DOHH2 (cell line): ENCODE results near the gene PMM2.

Source experiments
- CTCF ChIP-seq: fragments of 200-600 bp; sonication (generic); IDR thresholded peaks from one replicate; pipeline ENCODE4 v1.5.1; 2014; ENCODE audit warnings: antibody characterized with exemption, mild to moderate bottlenecking, low read depth, low read length; ENCODE audit not compliant: poor library complexity, severe bottlenecking
- EZH2phosphoT487 ChIP-seq: fragments of 200-600 bp; sonication (generic); IDR thresholded peaks from 2 replicates; pipeline ENCODE4 v1.6.1; 2017; ENCODE audit warnings: borderline replicate concordance, mild to moderate bottlenecking, antibody characterized with exemption, low read length, moderate library complexity, mixed read lengths

- TF ChIP-seq CTCF, result no peak
- no peak for TF ChIP-seq EZH2phosphoT487
Measured at GRCh38 chr16:8868416-8869211, 71.0 kb downstream of the PMM2 start, which contains the start of gene CARHSP1.
